B cell (primary cell): Measurements from ENCODE around the gene SLC2A4RG. TPM values are rescaled to one million over a fixed set of nuclear protein-coding genes. Genes with fewer than 3 reads are reported as not detected.

ENCODE experiments used
- ATAC-seq: fragments of 200-7000 bp; cut with Tn5 transposase; one replicate; pipeline ENCODE4 v1.10.0; 2021; ENCODE audit warnings: low read depth, mild to moderate bottlenecking, moderate number of reproducible peaks, moderate library complexity
- CTCF ChIA-PET: fragments of 350-600 bp; sonication (Branson Sonifier 250); formaldehyde crosslinking; loops from one replicate; lab custom pipeline; 2021; ENCODE audit warnings: antibody characterized with exemption, inconsistent platforms; lab: Charles Lee
- POLR2A ChIA-PET: fragments of 350-600 bp; sonication (Branson Sonifier 250); formaldehyde crosslinking; loops from one replicate; lab custom pipeline; 2021; ENCODE audit warnings: antibody characterized with exemption; lab: Charles Lee
- DNase-seq: peaks from one replicate; pipeline ENCODE4 v3.0.0; 2013
- H2AFZ ChIP-seq: 2 replicates; pipeline ENCODE4 v1.6.1; 2012; ENCODE audit warnings: mild to moderate bottlenecking, low read depth, low read length; ENCODE audit not compliant: insufficient read depth, poor library complexity, severe bottlenecking
- H3K27ac ChIP-seq, 2 donors: 1 replicate in 1 of 2; 2 replicates in 1 of 2; pipeline ENCODE4 v1.5.1; 2012 to 2013; ENCODE audit warnings: low read length in 2 of 2, mild to moderate bottlenecking in 2 of 2, moderate library complexity in 1 of 2
- H3K27me3 ChIP-seq, 4 experiments: fragments of 200-600 bp in 1 of 4; sonication (generic) in 1 of 4; replicated peaks in 1 of 4; 1 replicate in 2 of 4; 2 replicates in 2 of 4; pipeline versions ENCODE4 v1.6.1 to v1.7.0; 2013 to 2016; ENCODE audit warnings: low read length in 3 of 4, mild to moderate bottlenecking in 2 of 4, mixed read lengths in 1 of 4, moderate library complexity in 1 of 4; ENCODE audit not compliant: insufficient read depth in 4 of 4, control insufficient read depth in 3 of 4; ENCODE audit errors: control extremely low read depth in 1 of 4
- H3K36me3 ChIP-seq, 2 experiments: replicated peaks in 1 of 2; 1 replicate in 1 of 2; 2 replicates in 1 of 2; pipeline versions ENCODE4 v1.6.1 to v1.7.1; 2013; ENCODE audit warnings: low read length in 1 of 2; ENCODE audit not compliant: insufficient read depth in 2 of 2, control insufficient read depth in 1 of 2; ENCODE audit errors: control extremely low read depth in 1 of 2, extremely low read depth in 1 of 2
- H3K4me1 ChIP-seq, 2 donors: fragments of 200-600 bp in 1 of 2; sonication (generic) in 1 of 2; 1 replicate in 1 of 2; 2 replicates in 1 of 2; pipeline versions ENCODE4 v1.5.1 to v1.6.1; 2013 to 2017; ENCODE audit warnings: low read length in 2 of 2; ENCODE audit not compliant: control insufficient read depth in 2 of 2, insufficient read depth in 2 of 2
- H3K4me2 ChIP-seq: replicated peaks from 2 replicates; pipeline ENCODE3; 2012; ENCODE audit warnings: mild to moderate bottlenecking, low read depth, low read length; ENCODE audit not compliant: poor library complexity, severe bottlenecking
- H3K4me3 ChIP-seq, 5 experiments: fragments of 200-600 bp in 1 of 5; sonication (generic) in 1 of 5; 1 replicate in 3 of 5; 2 replicates in 2 of 5; pipeline versions ENCODE4 v1.5.1 to v1.7.0; 2011 to 2016; ENCODE audit warnings: low read length in 4 of 5, mild to moderate bottlenecking in 4 of 5, low read depth in 2 of 5, control low read depth in 1 of 5, moderate library complexity in 1 of 5; ENCODE audit not compliant: insufficient read depth in 1 of 5; ENCODE audit errors: control extremely low read depth in 1 of 5, extremely low read depth in 1 of 5
- H3K79me2 ChIP-seq: fragments of 200-600 bp; sonication (generic); one replicate; pipeline ENCODE4 v1.6.0; 2016; ENCODE audit warnings: low read length; ENCODE audit not compliant: control insufficient read depth, insufficient read depth
- H3K9ac ChIP-seq: fragments of 200-600 bp; sonication (generic); 2 replicates; pipeline ENCODE4 v1.6.1; 2017; ENCODE audit warnings: mild to moderate bottlenecking, low read length, moderate library complexity
- H3K9me3 ChIP-seq, 3 donors: one replicate each; pipeline versions ENCODE4 v1.6.1 to v1.7.1; 2013; ENCODE audit warnings: low read length in 2 of 3; ENCODE audit not compliant: control insufficient read depth in 2 of 3, insufficient read depth in 1 of 3; ENCODE audit errors: control extremely low read depth in 1 of 3
- H4K20me1 ChIP-seq: 2 replicates; pipeline ENCODE4 v1.6.0; 2012; ENCODE audit warnings: mild to moderate bottlenecking, low read length; ENCODE audit not compliant: insufficient read depth, control insufficient read depth, poor library complexity, severe bottlenecking
- H3K27ac Mint-ChIP-seq: one replicate; pipeline ENCODE4 v1.8.0; 2021; ENCODE audit warnings: mixed read lengths
- H3K27me3 Mint-ChIP-seq: one replicate; pipeline ENCODE4 v1.8.0; 2021; ENCODE audit warnings: mixed read lengths
- H3K4me1 Mint-ChIP-seq: one replicate; pipeline ENCODE4 v1.8.0; 2021; ENCODE audit warnings: mixed read lengths
- H3K4me3 Mint-ChIP-seq: one replicate; pipeline ENCODE4 v1.8.0; 2021; ENCODE audit warnings: mixed read lengths
- H3K9me3 Mint-ChIP-seq: one replicate; pipeline ENCODE4 v1.8.0; 2022; ENCODE audit warnings: mixed read lengths; ENCODE audit not compliant: insufficient read depth
- EZH2 ChIP-seq: IDR thresholded peaks from 2 replicates; pipeline ENCODE4 v1.6.1; 2012; ENCODE audit warnings: borderline replicate concordance, low read depth, mild to moderate bottlenecking, moderate library complexity, low read length; ENCODE audit not compliant: insufficient read depth, poor library complexity, severe bottlenecking
- WGBS: methylation state at CpG from one replicate; pipeline ENCODE4 v1.1.5; 2013; ENCODE audit warnings: missing lambda C conversion rate; ENCODE audit not compliant: insufficient coverage; 5-methylcytosine and 5-hydroxymethylcytosine counted together
- intact Hi-C: fragments of 100-400 bp; cut with micrococcal nuclease; formaldehyde crosslinking; loops from one replicate; pipeline ENCODE4 v1.10.0; 2022
- polyA plus RNA-seq: library from polyadenylated mRNA; depleted of rRNA; stranded (reverse); fragments of >200 nt; gene quantifications from 2 replicates; pipeline ENCODE4 v1.2.3, GENCODE V29; 2012
- total RNA-seq, 2 donors: library from RNA; stranded (reverse); fragments of 120-200 nt in 1 of 2; gene quantifications; 1 replicate in 1 of 2; 2 replicates in 1 of 2; pipeline versions ENCODE4 v1.2.3 to v1.2.4, GENCODE V29; 2013 to 2022
- TF ChIP-seq, protein P1 (sequence below): fragments of 200-600 bp; IDR thresholded peaks from one replicate; pipeline ENCODE4 v1.8.0; 2022; ENCODE audit warnings: antibody characterized with exemption, mild to moderate bottlenecking

SLC2A4RG gene
- total and polyA plus RNA-seq, 2 donors (not counting 1 experiment from before 2014, with no cell fraction given): 39.7 to 49.4 TPM

DNA sequence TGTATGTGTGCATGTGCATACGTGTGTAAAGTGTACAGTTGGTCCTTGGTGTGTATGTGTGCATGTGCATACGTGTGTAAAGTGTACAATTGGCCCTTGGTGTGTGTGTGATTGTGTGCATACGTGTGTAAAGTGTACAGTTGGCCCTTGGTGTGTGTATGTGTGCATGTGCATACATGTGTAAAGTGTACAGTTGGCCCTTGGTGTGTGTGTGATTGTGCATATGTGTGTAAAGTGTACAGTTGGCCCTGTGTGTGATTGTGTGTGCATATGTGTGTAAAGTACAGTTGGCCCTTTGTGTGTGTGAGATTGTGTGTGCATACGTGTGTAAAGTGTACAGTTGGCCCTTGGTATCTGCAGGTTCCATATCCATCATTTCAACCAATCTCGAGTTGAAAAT is 8.2 kb upstream of the SLC2A4RG start:
- 75% methylated on average over 3 of the region's 5 CpGs for WGBS
- peaks cover 3 to 24% of the 10 kb centered on the region in 2 experiments for H3K36me3 ChIP-seq
- H3K27me3 ChIP-seq: no peaks in the 10 kb centered on the region
- peaks cover 42% of the 10 kb centered on the region for H4K20me1 ChIP-seq
- H3K27me3 Mint-ChIP-seq: no peaks in the 10 kb centered on the region
- H3K4me3 ChIP-seq: no peak overlapping the region
- peaks cover 0 to 2% (median 1%) of the 10 kb centered on the region in 3 donors for H3K9me3 ChIP-seq
- TF ChIP-seq EZH2: no peak
- TF ChIP-seq, protein P1, sequence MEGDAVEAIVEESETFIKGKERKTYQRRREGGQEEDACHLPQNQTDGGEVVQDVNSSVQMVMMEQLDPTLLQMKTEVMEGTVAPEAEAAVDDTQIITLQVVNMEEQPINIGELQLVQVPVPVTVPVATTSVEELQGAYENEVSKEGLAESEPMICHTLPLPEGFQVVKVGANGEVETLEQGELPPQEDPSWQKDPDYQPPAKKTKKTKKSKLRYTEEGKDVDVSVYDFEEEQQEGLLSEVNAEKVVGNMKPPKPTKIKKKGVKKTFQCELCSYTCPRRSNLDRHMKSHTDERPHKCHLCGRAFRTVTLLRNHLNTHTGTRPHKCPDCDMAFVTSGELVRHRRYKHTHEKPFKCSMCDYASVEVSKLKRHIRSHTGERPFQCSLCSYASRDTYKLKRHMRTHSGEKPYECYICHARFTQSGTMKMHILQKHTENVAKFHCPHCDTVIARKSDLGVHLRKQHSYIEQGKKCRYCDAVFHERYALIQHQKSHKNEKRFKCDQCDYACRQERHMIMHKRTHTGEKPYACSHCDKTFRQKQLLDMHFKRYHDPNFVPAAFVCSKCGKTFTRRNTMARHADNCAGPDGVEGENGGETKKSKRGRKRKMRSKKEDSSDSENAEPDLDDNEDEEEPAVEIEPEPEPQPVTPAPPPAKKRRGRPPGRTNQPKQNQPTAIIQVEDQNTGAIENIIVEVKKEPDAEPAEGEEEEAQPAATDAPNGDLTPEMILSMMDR: no peak
- H3K9ac ChIP-seq: no peak overlapping the region
- ATAC-seq: no peak
- peak overlapping the region; percentile 62 for H3K4me2 ChIP-seq
- no peak for DNase-seq
- H3K4me3 Mint-ChIP-seq: no peak overlapping the region
- peaks cover 41% of the 10 kb centered on the region for H3K4me1 Mint-ChIP-seq
- peaks cover 45 to 60% of the 10 kb centered on the region in 2 donors for H3K4me1 ChIP-seq
- peaks cover 57% of the 10 kb centered on the region for H3K79me2 ChIP-seq
- H3K27ac ChIP-seq: no peak overlapping the region
- H2AFZ ChIP-seq: no peak overlapping the region
- intact Hi-C loops: no loop called here
- H3K27ac Mint-ChIP-seq: no peak overlapping the region
- ChIA-PET CTCF (no interaction called here), POLR2A (interaction anchor here (0.7 kb wide), 1 partner anchor 163 kb away, joined by 4 read pairs; no protein-coding TSS in a partner anchor)
- no peaks in the 10 kb centered on the region for H3K9me3 Mint-ChIP-seq

DNA sequence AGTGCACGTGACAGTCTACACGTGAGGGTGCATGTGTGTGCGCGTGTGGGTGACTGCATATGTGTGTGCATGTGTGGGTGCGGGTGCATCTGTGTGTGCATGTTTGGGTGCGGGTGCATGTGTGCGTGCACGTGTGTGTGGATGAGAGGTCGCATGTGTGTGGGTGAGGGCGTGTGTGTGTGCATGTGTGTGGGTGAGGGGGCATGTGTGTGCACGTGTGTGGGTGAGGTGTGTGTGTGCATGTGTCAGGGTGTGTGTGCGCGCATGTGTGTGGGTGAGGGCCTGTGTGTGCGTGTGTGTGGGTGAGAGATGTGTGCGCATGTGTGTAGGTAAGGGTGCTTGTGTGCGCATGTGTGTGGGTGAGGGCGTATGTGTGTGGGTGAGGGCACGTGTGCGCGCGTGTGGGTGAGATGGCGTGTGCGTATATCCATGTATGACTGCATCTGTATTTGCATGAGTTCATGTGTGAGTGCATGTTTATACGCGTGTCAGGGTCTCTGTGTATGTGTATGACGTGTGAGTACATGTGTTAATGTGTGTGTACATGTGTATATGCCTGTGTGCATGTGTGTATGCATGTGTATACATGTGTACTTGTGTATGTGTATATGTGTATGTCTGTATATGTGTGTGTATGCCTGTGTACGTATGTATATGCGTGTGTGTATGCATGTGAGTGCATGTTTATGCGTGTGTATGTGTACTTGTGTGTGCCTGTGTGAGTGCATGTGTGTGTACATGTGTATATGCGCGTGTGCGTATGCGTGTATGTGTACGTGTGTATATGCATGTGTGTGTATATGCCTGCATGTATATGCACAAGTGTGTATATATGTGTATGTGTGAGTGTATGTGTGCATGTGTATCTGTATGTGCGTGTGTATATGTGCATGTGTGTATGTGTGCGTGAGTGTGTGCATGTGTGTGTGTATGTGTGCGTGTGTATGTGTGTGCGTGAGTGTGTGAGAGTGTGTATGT is 7.2 kb upstream of the SLC2A4RG start:
- 94% methylated on average over 38 of the region's 38 CpGs for WGBS
- H3K27me3 Mint-ChIP-seq: no peaks in the 10 kb centered on the region
- no peak overlapping the region for H3K27ac Mint-ChIP-seq
- Histone ChIP-seq H3K36me3 (peaks cover 0 to 24% of the 10 kb centered on the region in 2 experiments), H3K9me3 (no peaks in the 10 kb centered on the region), H3K27ac (no peak overlapping the region), H4K20me1 (peaks cover 49% of the 10 kb centered on the region), H3K27me3 (no peaks in the 10 kb centered on the region), H3K9ac (no peak overlapping the region), H3K4me3 (no peak overlapping the region), H3K79me2 (peaks cover 47% of the 10 kb centered on the region), H3K4me2 (no peak overlapping the region), H3K4me1 (peaks cover 51 to 65% of the 10 kb centered on the region in 2 donors), H2AFZ (no peak overlapping the region)
- H3K4me1 Mint-ChIP-seq: peaks cover 46% of the 10 kb centered on the region
- no peak for DNase-seq
- no peak for ATAC-seq
- TF ChIP-seq, protein P1: no peak
- no peak for TF ChIP-seq EZH2
- H3K4me3 Mint-ChIP-seq: no peak overlapping the region
- H3K9me3 Mint-ChIP-seq: no peaks in the 10 kb centered on the region
- POLR2A ChIA-PET: no interaction called here
- CTCF ChIA-PET: no interaction called here
- intact Hi-C loops: no loop called here
